ENCODE results near the gene SLAMF1.
A peak's percentile ranks its signal among the peaks of the same experiment; 100 is the strongest.
"Not testable (repeated sequence)": the region's sequence is repeated elsewhere in the genome, so short reads cannot be mapped to it uniquely, and the experiment has no call there.

Gene SLAMF1

DNA sequence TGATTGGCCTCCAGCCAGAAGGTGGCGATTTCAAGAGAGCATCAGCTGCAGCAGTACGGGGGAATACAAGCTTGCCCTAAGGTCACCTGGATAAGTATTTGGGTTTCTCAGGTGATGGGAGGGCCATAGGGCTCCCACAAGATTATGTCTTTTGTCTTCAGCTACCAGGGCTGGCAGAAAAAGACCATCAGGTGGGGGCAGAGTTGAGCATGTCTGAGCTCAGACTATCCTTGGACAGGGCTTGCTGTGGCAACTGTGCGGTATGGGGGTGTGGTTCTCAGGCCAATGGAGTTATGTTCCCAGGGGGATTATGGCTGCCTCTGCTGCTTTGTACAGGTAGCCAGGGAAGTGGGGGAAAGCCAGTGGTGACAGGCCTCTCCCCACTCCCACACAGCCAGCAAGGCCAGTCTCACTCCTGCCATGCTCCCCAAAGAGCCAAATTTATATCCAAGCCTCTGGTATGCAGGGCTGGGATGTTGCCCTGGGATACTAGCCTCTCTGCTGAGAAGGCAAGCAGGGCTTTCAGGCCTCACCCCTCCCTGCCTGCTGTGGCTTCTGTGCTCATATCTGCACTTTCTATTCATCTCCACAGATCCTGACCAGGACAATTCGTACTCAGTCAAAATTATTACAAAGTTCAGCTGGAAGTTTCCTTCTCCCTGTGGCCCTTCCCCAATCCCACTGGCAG, 40.9 kb downstream of the SLAMF1 start:
- no peak for DNase-seq (ENCODE audit: low read depth in 2 of 2)

DNA sequence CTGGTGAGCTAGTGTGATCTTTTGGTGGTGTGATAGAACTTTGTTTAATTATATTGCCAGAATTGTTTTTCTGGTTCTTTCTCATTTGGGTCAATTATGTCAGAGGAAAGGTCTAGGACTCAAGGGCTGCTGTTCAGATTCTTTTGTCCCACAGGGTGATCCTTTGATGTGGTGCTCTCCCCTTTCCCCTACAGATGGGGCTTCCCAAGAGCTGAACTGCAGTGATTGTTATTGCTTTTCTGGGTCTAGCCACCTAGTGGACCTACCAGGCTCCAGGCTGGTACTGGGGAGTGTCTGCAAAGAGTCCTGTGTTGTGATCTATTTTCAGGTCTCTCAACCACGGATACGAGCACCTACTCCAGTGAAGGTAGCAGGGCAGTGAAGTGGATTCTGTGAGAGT, 41.6 kb downstream of the SLAMF1 start:
- DNase-seq (ENCODE audit: low read depth in 2 of 2) = no peak

DNA sequence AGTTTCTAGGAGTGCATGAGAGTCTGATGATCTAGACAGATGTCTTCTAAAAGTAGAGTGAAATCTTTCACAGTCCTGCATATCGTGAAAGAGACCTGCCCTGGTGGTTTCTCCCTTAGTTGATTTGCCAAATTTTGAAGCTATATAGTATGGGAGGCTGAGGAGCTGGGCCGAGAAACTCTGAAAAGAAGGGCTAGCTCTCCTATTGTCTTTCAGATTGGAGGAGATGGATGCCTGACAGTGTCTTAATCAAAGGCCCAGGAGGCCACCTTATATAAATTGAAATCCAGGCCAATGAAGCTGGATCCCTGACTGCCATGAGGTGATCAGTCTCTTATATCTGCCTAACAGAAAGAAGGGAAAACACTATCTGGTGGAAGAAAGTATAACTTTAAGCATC, 49.1 kb downstream of the SLAMF1 start:
- no peak for DNase-seq (ENCODE audit: low read depth in 2 of 2)

DNA sequence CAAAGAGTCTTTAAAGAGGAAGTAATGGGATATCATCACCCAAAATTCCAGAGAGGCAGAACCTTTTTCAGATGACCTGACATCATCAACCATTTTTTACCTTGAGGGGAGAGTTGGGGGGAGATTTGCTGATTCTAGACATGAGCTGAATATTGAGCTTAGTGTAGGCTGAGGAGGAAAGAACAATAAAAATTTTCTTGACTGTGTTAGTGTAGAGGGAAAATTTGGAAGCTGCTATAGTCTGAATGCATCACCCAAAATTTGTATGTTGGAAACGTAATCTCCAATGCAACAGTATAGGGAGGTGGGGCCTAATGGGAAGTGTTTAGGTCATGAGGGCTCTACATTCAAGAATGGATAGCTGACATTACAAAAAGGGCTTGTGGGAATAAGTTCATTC, 49.8 kb downstream of the SLAMF1 start:
- DNase-seq (ENCODE audit: low read depth in 2 of 2) = no peak

DNA sequence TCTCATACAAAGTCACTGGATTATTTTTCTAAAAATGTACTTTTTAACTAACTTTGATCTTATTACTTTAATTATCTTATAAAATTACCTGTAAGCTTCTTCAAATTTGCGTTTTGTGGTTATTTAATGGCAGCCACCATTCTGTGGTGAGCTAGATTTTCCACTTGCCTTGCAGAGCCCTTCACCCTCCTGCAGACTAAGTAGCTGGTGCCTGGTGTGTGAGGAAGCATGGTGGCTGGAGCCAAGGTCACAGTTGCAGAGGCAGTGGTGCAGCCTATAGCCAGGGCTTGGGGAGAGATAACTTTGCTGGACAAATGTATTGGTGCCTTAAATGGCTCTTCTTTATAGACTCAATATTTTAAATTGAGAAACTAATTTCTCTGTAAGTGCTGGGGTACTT, 56.4 kb downstream of the SLAMF1 start:
- DNase-seq (ENCODE audit: low read depth in 2 of 2) = no peak

DNA sequence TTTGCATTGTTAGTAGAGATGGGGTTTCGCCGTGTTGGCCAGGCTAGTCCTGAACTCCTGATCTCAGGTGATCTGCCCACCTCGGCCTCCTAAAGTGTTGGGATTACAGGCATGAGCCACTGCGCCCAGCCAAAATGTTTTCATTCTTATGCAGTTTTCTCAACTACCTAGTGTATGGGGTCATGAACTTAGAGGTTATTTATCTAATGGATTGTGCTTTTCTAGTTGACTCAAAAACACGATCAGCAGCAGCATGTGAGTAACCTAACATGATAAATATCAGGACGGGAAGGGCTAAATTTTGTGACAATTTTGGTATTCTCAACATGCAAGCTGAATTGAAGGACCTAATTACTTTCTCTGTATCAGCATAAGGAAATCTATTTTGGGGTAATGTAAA, 58.4 kb downstream of the SLAMF1 start:
- no peak for DNase-seq (ENCODE audit: low read depth in 2 of 2)

DNA sequence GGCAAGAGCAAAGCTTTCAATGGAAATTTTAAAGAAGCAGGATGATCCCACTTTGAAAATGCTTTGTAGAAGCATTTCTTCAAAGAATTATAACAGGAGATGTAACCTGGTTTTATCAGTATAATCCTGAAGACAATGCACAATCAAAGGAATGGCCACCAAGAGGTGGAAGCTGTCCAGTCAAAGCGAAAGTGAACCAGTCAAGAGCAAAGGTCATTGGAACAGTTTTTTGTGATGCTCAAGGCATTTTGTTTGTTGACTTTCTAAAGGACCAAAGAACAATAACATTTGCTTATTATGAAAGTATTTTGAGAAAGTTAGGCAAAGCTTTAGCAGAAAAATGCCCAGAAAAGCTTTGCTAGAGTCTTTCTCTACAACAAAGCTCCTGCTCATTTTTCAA, 62.1 kb downstream of the SLAMF1 start:
- no peak for DNase-seq (ENCODE audit: low read depth in 2 of 2)

DNA sequence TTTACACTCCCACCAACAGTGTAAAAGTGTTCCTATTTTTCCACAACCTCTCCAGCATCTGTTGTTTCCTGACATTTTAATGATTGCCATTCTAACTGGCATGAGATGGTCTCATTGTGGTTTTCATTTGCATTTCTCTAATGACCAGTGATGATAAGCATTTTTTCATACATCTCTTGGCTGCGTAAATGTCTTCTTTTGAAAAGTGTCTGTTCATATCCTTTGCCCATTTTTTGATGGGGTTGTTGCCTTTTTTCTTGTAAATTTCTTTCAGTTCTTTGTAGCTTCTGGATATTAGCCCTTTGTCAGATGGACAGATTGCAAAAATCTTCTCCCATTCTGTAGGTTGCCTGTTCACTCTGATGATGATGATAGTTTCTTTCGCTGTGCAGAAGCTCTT, 63.9 kb downstream of the SLAMF1 start:
- not testable (repeated sequence) for DNase-seq (ENCODE audit: low read depth in 2 of 2)

DNA sequence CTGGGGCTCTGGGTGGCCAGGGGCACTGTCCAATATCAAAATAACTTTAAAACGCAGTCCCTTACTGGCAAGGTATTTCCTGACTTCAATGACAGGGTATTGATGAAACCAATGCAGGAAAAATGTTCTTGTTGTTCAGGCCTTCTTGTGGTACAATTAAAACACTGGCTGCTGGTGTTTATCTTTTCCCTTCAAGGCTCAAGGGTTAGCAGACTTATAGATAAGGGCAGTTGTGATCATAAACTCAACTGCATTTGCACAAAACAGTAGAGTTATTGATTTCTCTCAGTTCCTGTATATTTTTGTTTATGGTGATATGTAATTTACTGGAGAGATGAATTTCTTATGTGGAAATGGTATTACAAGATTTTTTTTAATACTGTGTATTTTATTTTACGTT, 64.9 kb downstream of the SLAMF1 start:
- no peak for DNase-seq (ENCODE audit: low read depth in 2 of 2)

DNA sequence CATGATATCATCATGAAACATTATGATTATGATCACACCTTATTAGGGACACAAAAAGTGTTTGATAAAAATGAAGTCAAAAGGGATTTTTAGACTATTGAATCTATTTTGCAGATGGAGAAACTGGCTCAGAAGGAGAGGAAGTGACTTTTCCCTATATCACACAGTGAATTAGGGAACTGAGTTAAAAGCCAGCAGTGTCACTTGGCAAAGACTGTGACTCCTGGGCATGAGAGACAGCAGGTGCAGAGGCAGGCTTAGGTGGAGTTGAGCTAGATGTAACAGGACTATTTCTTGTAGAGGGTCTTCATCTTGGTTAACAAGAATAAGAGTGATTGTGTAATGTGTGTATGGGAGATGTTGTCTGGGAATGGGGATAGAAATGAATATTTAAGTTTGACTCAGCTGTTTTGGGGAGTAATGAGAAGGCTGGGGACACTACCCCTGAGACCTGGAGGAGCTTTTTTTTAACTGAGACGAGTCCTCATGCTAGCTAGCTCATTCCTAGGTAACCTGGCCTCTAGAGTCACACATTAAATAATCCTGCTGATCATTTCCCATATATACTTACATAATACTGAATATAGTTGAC, 66.5 kb downstream of the SLAMF1 start:
- no peak for DNase-seq (ENCODE audit: low read depth in 2 of 2)

DNA sequence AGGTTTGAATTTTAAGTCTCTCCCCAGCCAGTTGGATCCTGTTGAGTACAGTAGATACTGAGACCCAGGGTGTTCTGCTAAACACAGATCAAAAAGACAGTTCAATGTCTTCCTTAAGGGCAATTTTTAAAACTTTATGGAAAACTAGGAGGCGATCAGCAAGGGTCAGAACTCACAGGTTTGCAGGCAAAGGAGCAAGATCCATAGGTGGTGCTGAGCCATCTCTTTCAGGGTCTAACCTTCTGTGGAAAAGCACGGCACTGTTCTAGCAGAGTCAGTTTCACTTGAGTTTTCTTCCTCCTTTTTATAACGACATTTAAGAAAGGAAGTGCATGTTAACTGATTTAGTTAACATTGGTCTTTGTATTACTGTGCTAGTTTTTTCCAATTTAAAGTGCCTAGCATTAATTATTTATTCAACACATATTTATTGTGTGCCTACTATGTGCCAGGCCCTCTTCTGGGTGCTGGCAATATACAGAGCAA, 67.6 kb downstream of the SLAMF1 start, which contains the start of gene CD84:
TSS of gene CD84 (minus strand) at position 281 of the 486 bp plus-strand sequence. CDS start at position 222, 59 bp downstream.
- DNase-seq (ENCODE audit: low read depth in 2 of 2) = no peak

DNA sequence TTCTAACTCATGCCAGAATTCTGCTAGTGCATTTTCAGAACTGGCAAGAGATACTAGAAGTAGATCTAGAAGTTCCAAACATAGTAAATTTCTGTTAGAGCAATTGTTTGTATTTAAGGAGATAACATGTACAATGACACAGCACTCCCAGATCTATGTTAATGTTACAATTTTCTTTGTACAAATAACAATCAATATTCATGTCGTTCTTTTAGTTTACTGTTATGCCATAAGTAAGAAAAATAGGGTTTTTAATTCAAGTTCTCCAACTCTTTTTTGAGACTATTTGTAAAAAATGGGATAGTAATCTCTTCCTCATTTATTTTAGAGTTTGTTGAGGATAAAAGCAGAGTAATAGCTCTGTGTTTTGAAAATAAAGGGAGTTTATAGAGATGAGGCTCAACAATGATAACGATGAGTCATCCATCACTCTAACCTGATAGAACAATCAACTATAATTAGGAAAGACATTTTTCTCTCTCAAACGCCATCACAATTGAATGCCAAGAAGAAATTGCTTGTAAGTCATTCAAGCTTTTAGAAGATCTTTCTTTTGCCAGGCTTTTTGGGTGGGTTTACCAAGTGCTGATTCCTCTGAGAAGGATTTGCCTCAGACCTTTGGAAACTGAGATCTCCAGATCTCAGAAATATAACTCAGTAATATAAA, 68.2 kb downstream of the SLAMF1 start:
- no peak for DNase-seq (ENCODE audit: low read depth in 2 of 2)

DNA sequence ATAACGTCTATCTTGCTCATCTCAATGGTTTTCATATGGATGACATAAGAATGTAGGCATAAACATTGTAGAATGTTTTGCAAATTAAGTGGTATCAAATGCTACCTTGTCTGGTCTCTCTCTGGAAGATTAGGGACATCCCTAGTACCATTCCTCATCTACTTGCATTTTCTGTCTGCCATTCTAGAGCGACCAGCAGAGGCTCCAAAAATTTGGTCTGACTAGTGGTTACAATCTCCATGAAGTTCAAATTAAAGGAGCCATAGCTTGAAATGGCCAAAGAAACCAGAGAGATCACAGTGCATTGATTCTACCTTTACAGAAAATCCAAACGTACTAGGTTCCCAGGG, 68.7 kb downstream of the SLAMF1 start:
- no peak for DNase-seq (ENCODE audit: low read depth in 2 of 2)

DNA sequence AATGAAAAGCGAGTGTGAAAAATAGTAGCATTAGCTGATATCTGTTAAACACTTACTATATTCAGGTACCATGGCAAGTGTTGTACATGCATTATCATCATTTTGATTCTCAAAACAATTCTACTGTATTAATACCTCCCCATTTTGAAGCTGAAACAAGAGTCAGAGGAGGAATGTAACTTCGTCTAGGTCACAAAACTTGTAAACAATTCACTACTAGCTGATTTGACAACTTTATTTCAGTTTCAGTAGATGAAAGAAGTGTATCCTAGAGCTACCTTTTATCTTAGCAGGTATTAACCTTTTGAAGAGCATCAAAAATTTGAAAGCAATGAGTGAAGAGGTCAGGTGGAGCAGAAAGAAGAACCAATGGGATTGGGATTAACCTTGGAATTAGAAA, 69.2 kb downstream of the SLAMF1 start:
- DNase-seq (ENCODE audit: low read depth in 2 of 2) = no peak

DNA sequence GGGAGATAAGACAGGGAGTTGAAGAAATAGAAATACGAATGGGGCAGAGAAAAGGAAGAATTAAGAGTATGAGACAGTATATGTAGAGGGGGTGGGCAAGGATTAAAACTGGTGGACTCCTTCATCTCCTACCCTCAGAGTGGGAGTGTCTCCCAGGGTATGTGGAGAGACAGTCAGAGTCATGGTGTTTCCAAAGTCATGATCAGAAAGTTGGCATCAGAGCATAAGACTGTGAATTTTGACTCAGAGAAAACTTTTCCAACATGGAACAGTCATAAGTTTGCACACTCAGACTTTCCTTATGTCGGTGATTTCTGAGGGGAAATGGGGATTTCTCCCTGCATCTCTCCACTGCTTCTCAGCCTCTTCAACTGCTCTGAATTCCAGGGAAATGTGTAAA, 70.0 kb downstream of the SLAMF1 start:
- no peak for DNase-seq (ENCODE audit: low read depth in 2 of 2)

DNA sequence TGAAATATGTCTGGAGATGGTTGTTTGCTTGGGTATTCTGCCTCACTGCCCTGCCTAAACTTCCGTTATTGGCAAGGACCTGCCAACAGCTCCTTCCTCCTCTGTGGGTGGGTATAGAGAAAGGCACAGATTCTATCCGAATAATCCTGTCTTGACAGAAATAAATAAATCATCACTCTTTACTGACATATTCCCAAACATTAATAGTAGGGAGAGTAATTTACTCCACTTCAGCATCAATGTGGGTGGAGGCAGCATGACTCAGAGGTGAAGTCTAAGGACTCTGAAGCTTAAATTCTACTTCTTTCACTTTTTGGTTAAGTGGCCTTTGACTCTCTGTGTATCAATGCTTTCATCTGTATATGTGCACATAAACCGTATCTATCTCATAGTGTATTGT, 70.5 kb downstream of the SLAMF1 start:
- DNase-seq (ENCODE audit: low read depth in 2 of 2) = no peak

DNA sequence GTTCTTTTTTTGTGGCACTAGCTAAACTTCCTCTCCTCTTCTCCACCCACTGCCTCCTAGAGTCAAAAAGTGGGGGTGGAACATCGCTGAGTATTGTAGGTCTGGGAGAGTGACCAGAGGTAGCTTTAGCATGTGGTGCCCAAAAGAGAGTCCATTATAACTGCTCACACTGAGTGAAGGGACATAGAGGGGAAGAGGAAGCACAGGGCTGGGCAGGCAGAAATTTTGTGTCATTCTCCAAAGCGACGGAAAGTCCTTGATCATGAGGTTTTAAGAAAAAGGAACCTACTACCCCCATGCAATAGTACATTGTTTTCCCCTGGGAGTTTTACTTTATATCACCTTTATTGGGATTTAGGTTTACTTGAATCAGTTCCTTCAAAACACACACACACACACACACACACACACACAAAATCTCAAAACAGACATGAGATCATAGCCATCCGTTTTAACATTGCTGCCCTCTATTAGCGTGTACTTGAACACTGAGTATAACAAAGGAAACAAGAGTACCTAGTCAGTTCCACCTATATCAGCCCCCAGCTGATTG, 71.7 kb downstream of the SLAMF1 start:
- no peak for DNase-seq (ENCODE audit: low read depth in 2 of 2)

DNA sequence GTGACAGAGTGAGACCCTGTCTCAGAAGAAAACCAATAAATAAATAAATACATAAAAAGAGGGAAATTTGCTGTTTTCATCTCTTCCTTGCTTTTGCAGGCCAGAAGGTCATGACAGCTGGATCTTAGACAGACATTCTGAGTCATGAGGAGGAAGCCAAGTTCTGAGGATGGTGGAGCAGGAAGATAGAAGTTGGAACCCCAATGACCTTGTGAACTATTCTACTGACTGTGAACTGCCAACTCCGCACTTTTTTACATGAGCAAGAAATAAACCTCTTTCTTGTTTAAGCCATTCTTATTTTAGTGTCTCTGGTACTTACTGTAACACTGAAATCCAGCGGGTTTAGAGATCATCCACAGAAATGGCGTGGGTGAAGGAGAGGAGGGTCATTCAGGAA, 76.0 kb downstream of the SLAMF1 start:
- DNase-seq (ENCODE audit: low read depth in 2 of 2) = no peak

DNA sequence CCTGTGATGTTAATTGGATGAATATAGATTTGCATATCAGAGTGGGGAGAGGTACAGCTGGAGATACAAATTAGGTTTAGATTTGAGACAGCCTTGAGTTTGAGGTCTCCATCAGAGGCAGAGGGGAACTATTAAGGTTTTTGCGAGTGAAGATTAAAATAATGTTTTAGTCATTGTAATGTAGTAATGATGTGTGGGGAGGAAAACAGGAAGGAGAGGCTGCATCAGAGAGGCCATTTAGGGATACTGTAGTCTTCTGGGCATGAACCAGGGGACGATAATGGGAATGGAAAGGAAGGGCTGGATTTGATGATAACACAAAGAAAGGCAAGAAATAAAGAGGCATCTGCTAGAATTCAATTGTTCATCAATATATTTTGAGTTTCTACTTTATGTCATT, 77.0 kb downstream of the SLAMF1 start:
- no peak for DNase-seq (ENCODE audit: low read depth in 2 of 2)

DNA sequence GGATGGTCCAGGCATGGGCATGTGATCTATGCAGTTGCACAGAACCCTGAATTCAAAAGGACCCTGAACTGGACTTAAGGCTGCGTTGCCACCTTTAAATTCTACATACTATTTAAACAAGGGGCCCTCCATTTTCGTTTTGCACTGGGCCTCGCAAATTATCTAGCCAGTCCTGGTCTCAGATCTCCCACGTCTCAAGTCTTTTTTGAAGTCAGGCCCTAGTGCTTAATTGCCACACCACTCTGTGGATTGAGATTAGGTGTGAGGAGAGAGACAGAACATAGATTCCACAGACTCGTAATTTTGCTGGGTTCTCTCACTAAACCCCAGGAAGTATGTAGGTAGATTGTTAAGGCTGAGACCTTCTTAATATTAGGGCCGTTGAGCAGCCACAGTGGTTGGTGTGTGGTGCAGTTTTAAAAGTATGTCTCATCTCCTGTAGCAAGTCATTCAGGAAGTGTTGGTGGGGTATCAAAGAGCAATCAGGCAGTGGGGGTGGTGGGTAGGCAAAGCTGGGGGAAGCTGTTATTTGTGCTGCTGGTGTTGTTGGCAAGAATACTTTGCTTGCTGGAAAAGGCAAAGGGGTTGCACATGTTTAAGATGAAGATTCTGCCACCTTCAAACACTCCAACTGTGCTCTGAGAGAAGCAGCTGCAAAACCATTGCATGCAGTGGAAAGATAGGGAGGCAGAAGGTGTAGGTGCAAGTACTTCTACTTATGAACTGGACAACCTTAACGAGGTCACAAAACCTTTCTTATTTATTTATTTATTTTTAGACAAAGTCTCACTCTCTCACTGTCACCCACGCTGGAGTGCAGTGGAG, 78.8 kb downstream of the SLAMF1 start:
- peak; percentile 29 to 36 for DNase-seq (ENCODE audit: low read depth in 2 of 2)

DNA sequence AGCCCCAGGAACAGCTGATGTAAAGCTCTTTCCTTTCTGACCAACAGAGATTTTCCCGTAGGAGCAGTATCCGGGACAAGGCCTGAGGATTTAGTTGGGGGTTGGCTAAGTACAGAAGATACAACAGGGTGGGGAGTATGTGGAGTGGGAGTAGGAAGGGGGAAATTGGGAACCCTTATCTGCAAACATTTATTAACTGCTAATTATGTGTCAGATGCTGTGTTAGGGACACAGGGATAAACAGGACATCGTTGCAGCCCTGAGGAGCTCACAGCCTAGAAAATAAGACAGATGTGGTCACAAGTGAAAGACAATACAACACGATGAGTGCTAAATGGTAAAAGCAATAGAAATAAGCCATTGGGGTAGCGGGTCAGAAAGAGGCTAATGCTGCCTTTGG, 79.5 kb downstream of the SLAMF1 start:
- no peak for DNase-seq (ENCODE audit: low read depth in 2 of 2)

DNA sequence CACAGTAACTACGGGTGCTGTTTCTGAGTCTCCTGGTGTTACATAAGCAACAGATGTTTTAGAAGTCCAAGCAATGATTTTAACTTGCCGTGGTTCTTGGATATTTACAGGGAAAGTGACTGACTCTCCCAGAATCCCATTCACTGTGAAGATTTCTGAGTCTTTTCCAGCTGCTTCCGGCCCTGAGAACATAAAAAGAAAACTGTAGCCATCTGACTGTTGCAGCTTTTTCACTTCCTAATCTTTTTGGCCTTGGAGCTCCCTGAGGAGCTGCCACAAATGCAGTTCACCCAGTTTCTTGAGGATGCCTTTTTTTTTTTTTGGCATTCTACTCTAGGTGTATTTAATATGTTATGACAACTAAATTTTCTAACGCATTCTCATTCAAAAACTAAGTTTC, 81.3 kb downstream of the SLAMF1 start:
- no peak for DNase-seq (ENCODE audit: low read depth in 2 of 2)

Measured in stimulated activated CD8-positive, alpha-beta memory T cell treated with anti-CD3 and anti-CD28 coated beads, Interleukin-7, amount 100 ng/mL, for 1 hour (primary cell).